Daoy (cell line): ENCODE results near the gene ARPC5. TPM values are rescaled to one million over a fixed set of nuclear protein-coding genes. Genes with fewer than 3 reads are reported as not detected.

ENCODE experiments used
- DNase-seq: peaks from one replicate; pipeline ENCODE4 v3.0.0-alpha.2; 2015; ENCODE audit warnings: low read depth
- total RNA-seq: library from RNA; depleted of rRNA; stranded (reverse); fragments of >200 nt; shearing (Covaris generic); gene quantifications from 2 replicates; pipeline ENCODE4 v1.2.3, GENCODE V29; 2014

Gene ARPC5
- total RNA-seq, 1 experiment from 2014 or later = 210 TPM

DNA sequence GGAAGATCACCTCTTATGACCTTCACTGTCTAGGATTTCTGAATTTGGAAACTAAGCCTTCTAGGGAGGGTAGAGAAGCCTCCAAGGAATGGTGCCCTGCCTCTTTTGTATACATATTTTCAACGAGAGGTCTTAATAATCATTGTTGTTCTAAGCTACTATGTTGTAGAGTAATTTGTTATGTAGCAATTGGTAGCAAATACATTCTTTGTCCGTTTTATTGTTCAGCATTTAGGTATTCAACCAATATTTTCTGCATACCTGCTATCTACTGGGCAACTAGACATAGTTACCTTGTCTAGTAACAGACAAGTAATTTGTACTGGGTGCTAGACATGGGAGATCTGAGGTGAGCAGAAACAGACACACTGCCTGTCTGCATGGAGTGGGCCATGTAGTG lies 24.6 kb downstream of the ARPC5 start:
- DNase-seq = no peak

DNA sequence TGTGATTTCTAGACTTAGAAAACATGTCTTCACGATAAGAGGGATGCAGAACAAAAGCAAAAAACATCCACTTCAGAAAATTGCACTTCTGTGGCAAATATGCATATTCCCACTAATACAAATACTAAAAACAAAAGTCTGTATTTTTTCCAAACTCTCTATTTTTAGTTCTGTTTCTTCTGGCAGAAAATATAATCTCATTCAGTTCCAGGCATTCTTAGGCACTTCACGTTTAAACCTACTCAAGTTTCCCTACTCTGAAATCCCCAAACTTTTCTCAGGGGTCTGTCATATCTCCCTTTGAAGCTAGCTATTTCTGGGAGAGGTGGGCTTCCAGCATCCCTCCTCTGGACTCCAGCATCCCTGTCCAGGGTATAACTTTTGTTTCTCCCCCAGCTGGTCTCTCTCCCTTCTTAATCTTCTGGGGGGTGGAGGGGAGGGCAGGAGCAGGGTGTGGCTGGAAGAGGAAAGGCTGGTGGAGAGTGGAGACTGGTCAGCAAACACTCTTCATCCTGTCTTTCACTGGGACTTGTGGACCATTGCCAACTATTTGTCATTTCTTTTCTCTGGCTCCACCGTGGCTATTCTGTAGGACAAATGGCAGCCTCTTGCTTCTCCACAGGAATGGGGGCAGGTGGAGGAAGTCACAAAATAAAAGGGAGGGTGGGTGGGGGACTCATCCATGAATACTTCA lies 25.7 kb downstream of the ARPC5 start:
- peak; percentile 29 for DNase-seq

DNA sequence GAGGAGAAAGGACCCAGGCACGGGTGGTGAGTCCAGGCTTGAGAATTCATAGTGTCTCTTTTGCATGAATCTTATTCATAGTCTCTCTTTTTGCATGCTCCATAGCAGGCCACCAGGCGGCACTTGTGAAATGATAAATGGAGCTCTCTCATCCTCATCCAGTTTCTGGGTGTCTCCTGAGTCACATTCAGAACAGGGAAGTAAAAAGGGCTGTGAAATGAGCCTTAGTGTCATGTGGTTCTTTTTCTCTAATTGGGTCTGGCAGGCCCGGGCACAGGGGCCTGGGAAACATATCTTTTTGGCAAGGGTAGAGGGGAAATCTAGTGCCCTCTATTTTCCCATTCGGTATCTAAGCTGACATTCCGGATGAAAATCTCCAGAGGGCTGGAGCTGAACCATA lies 26.3 kb downstream of the ARPC5 start:
- DNase-seq = peak; percentile 64

DNA sequence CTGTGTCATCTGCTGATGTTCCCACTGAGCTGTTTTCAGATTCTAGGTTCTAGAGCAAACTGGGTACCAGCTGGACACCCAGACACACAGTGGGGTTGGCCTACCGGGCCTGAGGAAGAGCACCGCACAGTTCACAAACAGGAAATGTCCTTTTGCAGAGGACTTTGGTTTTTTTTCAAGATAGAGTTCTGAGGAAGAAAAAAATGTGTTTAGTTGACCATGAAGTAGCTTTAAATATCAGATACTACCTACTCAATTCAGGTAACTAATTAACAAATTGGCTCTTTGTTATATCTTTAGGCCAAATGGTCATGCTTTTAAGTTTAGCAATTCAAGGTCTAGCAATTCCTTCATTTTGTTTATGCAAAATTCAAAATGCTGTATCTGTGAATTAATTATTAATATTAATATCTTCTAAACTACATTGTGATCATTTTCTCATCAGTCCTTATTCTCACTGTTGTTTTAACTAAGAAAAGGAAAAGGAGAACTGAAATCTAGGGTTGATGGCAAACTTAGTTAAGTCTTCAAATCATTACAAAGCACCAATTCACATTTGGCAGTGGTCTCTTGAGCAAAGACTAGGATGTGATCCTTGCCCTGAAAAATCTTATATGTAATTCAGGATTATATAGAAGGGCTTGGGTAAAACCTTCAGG lies 28.1 kb downstream of the ARPC5 start:
- no peak for DNase-seq

DNA sequence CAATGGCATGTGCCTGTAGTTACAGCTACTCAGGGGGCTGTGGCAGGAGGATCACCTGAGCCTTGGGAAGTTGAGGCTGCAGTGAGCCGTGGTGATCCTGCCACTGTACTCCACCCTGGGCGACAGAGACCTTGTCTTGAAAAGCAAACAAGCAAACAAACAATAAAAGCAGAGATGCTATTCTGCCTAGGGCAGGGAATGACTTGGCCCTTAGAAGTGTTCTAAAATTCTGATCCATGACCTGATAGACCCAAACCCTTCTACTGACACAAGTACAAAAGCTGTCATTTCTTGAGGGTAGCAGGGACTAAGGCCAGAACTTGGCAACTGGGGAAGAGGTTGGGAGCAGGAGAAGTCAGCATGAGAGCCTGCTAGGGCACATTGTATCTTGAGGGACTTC lies 29.7 kb downstream of the ARPC5 start:
- no peak for DNase-seq

DNA sequence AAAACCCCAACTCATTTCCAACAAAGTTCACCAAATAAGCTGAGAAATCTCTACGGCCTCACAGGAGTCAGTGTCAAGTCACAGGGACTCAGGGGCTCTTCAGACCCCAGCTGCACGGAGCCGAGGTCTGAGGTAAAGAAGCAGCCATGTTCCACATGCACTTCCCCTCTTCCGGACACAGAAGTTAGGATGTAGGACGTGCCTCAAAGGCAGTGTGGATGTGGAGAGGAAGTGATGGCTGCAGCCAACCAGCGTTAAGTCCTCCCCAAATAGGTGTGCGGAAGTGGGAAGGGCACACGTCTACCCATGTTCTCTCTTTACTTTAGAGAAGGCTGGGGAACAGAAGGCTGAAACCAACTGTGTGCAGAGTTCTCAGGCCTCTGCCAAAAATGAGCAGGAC lies 30.8 kb downstream of the ARPC5 start:
- DNase-seq = no peak

DNA sequence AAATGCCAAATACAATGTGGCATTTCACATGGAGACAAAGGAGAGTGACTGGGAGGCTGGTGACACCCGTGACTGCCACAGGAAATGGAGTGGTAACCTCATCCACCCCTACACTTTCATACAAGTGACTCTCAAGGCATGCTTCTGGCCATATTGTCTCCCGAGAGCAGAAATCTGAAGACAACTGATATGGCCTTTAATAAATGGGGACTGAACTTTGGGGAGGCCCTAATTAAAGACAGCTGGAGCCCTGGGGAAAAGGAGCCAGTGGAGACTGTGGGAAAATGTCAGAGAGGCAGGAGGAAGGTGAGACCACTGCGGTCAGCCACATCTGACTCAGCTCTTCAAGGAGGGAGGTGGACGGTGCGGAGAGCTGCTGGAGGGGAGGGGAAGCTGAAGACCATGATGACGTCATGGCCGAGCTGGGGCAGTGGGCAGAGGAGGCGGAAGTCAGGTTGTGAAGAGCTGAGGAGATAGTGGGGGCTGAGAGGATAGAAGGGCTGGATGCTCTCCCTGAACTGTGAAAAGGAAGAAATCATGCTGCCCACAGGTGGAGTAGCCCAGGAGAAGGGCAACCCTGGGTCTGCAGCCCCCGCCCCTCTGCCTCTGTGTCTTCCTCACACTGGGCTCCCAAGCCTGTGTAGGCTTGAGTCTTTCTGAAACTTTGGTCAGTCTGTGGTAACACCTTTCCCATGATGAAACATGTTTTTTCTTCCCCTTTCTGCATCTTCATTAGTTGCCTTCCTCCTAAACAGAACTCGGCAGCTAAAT lies 31.4 kb downstream of the ARPC5 start:
- peak; percentile 93 for DNase-seq

DNA sequence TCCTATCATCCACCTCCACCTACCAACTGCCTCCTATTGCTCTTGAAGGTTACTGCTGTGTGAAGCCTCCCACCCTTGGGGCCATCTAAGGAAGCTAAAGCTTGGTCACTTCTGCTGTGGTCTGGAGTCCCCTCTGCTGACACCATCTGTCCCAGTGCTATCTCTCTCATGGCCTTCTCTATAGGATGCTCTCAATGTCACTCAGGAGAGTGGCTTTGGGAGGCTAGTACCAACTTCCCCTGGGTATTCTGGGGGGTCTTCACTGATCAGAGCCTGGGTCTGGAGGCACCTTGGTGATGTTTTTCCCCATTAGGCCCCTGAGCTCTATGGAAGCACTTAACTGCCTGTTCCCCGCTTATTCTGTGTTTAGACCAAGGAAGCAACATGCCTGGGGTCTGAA lies 33.1 kb downstream of the ARPC5 start:
- DNase-seq = no peak

DNA sequence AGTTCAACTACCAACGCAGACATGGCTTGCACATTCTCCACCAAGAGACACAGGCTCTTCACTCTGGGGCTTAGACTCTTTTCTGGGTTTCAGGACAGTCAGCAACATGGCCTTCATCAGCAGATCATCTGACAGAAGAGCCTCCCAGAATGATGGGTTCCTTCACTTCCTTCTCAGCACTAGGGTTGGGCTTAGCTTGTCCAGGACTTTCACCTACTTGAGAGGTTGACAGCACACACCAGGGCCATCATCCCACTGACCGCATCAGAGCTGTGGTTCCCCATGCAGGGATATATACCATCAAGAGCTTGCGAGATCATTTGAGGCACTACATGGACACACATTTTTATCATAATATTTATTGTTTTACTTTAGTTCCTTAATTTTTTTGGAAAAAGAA lies 34.9 kb downstream of the ARPC5 start:
- DNase-seq = no peak

DNA sequence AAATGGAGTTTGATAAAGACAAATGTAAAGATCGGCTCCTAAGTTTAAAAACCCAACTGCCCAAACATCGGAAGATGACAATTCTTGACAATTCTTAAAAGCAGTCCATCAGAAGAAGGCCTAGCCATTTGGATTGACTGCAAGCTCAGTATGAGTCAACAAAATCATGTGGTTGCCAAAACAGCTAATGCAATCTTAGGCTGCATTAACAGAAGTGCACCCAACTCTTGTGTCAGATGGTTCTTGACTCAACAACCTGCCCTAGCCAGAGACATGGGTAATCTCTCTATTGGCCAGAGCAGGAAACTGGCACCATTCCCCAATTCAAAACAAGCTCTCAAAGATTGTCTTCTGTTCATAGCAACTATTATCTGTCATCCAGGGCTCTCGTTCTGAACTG lies 35.4 kb downstream of the ARPC5 start:
- peak; percentile 36 for DNase-seq

DNA sequence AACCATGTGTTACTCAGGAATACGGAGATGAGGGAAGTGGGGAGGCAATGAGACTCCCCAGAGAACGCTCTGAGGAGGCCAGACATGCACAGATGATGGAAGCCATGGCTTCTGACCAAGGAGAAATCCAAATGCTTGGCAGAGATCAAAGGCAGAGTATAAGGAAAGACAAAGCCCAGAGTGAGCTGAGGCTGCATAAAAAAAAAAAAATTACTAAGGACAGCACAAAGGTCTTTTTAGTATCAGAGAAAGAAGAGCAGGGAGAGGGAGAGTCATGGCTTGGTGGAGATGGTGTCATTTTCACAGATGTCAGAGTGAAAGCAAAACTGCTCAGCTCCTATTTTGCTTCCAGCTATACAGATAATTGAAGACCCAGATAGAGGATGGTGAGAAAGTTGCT lies 37.2 kb downstream of the ARPC5 start:
- no peak for DNase-seq

DNA sequence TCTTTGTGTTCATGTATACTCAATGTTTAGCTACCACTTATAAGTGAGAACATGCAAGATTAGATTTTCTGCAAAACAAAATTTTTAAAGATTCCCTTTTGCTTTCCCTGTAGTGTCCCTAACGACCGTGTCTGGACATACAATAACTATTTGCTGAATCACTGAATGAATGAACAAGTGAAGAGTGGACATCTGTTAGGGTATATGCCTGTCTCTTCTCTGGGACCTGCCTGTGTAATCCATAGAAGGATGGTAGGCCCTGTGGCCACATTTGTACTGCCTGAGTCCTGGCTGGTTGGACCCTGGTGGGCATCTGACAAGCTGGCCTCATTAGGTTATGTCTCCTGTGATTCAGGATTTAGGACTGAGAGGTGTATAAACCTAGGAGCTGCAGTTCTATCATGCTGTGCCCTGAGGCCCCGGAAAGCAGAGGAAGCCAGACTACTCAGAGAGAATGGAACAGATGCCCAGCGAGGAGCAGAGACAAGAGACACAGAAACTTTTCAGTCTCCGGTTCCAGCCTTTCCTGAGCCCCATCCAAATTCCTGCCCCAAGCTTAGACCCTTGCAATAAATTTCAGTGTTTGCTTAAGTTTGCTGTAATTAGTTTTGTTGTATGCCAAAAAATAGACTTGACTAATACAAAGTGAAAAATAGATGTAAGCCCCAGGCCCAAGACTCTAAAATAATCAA lies 37.8 kb downstream of the ARPC5 start:
- no peak for DNase-seq

DNA sequence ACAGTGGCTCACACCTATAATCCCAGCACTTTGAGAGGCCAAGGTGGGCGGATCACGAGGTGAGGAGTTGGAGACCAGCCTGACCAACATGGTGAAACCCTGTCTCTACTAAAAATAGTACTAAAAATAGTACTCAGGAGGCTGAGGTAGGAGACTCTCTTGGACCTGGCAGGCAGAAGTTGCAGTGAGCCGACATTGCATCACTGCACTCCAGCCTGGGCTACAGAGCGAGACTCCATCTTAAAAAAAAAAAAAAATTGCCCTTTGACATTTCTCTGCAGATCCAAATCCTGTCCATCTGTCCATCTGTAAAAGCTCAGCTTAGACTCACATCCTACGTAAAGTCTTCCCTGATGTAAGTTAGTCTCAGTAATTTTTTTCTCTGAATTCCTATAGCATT lies 39.1 kb downstream of the ARPC5 start:
- DNase-seq = no peak

DNA sequence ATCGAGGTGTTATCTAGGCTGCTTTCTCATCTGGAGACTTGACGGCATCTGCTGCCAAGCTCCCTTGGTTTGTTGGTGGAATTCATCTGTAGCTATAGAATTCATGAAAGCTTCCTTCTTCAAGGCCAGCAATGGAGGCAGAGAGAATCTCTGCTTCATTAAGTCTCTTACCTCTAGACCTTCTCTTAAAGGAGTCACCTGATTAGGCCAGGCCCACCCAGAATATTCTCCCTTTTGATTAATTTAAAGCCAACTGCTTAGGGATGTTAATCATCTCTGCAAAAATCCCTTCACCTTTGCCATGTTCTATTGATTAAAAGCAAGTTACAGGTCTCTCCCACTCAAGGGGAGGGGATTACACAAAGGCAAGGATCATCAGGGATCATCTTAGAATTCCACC lies 40.0 kb downstream of the ARPC5 start:
- DNase-seq = no peak

DNA sequence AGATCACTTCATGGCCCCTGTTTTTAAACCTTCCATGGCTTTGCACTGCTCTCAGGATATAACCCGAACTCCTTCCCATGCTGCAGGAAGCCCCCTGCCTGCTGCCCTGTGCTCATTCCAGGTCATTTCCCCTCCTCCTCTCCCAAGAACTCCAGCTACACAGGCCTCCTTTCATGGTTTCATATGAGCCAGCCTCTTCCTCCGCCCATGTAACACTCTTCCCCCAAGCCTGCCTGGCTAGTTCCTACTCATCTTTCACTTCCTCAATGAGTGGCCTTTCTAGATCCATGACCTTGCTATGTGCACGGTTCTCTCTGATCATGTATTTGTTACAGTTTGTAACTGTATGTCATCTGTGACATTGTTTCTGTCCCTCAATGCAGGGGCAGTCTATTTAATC lies 42.2 kb downstream of the ARPC5 start:
- DNase-seq = no peak

DNA sequence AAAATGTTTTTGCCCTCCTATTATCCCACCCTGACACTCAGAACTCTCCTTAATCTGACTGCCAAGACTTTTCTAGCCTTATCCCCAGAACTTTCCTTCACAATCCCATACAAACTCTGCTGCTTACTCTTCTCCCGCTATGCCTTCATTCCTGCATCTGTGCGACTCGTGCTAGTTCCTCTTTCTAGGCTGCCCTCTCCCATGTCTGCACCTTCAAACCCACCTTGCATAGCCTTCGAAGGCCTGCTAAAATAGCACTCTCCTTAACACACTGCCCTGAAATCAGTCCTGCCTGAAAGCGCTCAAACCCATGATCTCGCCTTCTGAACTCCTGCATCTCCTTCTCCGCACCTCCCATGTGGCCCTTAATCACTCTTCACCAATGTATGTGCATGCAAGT lies 42.9 kb downstream of the ARPC5 start:
- DNase-seq = no peak

DNA sequence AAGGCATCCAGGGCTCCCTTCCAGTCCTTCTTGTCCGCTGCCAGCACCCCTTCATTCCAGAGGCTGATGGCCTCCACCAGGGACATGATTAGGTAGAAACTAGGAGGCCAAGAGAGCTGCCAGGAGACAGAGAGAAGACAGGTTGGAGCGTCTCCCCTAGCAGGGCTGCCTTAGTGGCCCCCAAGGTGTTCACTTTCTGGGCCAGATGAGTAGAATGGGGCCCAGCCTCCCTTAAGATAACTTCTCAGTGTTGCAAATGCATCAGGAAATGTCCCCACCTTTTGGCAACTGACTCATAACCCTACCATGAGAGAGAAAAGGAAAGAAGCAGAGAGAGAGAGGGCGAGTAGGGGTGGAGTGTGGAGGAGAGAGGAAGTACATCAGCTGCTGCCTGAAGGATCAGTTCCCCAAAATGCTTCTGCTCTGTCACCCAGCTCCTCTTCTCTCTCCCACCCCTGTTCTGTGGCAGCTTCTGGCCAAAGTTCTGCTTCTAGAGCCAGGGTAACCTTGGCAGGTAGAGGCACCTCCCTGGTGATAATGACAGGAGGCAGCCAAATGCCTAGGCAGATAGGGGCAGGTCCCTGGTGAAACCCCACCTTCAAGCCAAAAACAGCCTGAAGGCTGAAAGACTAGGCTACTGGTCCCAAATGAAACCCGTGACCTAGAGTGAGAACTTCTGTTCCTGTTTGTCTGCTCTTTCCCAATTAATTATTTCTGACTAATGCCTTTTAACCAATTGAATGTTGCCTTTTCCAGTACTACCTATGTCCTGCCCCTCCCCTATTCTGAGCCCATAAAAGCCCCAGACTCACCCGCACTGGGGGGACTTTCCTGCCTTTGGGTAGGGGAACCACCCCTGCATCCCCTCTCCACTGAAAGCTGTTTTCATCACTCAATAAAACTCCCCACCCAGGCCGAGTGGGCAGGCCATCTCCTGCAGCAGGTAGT lies 45.1 kb downstream of the ARPC5 start, which contains the start of gene NCF2:
Gene NCF2, minus strand, starts transcription at position 216 of the 948 bp plus-strand sequence. Its CDS starts 130 bp downstream, at position 86.
- no peak for DNase-seq

DNA sequence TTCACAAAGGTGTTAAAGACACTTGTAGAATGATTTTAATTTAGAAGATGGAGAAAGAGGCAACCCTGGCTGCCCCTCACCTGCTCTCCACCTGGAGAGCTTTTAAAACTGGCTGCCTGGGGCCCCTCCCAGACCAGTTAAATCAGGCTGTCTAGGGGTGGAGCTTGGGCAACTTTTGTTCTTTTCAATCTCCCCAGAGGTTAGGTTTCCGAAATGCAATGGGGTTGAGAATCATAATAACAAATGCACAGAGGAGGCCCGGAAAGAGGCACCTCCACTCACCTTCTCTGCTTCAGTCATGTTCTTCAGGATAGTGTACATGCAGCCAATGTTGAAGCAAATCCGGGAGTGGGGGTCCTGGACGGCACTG lies 45.7 kb downstream of the ARPC5 start:
- no peak for DNase-seq

DNA sequence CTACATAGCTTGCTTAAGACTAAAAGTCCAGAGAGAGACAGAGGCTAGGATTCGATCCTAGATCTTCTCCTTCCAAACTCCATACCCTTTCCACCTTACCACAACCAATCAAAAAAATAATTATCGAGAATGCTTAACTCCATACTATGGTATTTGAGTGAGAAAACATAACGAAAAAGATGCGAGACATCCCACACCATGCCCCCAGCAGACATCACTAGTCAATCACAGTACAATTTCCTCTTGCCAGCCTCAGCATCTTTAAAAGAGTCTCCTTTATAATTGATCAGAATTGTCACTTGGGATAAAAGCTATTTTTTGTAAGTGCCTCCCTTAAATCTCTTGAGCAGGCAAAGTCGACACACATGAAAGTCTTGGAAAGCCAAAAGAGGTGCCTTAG lies 46.2 kb downstream of the ARPC5 start:
- DNase-seq = no peak

DNA sequence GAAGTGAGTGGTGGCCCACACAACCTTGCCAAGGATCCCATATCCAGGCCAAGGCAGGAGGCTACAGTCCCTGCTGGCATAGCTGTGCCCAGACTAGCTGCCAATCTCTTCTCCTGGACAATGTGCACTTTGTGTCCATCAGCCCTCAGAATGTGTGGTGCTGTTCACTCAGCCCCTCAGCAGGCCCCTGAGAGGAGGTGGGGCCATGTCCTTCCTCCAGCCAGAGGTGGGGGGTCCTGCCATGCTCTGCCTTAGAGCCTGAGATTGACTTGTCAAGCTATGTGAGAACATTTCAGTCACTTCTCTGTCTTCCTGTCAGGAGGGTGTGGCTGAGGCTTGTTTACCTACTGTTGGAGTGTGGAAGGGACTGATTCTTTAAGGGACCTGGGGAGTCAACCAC lies 46.8 kb downstream of the ARPC5 start:
- DNase-seq = no peak

DNA sequence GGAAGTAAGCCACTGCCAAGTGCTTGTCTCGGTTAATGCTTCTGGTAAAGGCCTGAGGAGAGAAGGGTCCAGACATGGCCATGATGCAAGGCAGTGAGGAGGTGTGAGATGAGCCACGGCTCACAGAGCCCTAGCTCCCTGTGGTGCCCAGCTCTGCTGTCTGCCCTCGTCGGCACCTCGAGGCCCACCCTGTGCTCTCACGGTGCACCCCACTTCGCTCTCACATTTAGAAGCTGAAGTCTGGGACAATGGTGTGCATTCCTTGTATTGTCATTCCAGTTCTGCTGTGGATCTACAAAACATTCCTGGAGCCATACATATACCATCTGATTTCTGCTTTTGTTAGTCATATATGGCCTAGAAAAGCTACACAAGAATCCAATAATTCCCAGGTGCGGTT lies 48.7 kb downstream of the ARPC5 start:
- DNase-seq = no peak
